Germinal center (tissue), 1 donor: ENCODE measurements around the gene ZNF609.
"Not testable (repeated sequence)": the region's sequence is repeated elsewhere in the genome, so short reads cannot be mapped to it uniquely, and the experiment has no call there.

Experiments
- DNase-seq: peaks from one replicate; pipeline ENCODE4 v3.0.0; 2012; ENCODE audit warnings: mixed read lengths, low spot score

ZNF609 gene

GRCh38 chr15:64622410-64623260 is 162.3 kb downstream of the ZNF609 start:
- peak; percentile 33 for DNase-seq

GRCh38 chr15:64623347-64623996 is 163.1 kb downstream of the ZNF609 start:
- peak; percentile 29 for DNase-seq

- DNase-seq: no peak
Measured at GRCh38 chr15:64624242-64624641, 163.9 kb downstream of the ZNF609 start.

GRCh38 chr15:64629063-64629462 is 168.7 kb downstream of the ZNF609 start:
- DNase-seq: no peak

DNA sequence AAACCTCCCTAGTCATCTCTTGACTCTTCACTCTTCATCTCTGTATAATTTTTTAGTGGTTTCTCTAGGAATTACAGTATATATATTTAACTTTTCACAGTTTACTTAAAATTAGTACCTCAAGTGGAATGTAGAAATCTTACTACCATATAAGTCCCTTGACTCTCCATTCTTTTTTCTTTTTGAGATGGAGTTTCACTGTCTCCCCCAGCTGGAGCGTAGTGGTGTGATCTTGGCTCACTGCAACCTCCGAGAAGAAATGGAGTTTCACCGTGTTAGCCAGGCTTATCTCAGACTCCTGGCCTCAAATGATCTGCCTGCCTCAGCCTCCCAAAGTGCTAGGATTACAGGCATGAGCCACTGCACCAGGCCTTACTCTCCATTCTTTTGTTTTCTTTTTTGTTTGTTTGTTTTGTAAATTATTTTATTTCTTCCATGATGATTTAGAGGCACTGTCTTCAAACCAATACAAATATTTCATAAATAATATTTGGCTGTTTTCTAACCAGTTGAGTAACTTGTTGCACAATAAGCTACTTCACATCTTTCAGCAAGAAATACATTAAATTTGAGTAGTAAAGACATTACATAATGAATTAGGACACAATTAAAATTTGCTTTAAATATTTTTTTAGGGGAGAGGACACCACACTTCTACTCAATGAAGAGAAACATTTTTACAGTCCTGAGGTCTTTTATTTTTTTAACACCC is 170.2 kb downstream of the ZNF609 start:
- DNase-seq: no peak

DNA sequence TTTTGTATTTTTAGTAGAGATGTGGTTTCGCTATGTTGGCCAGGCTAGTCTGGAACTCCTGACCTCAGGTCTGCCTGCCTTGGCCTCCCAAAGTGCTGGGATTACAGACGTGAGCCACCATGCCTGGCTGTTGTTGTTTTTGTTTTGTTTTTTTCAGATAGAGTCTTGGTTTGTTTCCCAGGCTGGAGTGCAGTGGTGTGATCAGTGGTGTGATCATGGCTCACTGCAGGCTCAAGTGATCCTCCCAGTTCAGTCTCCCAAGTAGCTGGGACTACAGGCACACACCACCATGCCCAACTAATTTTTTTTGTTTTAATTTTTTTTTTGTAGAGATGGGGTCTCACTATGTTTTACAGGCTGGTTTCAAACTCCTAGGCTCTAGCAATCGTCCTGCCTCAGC is 172.3 kb downstream of the ZNF609 start:
- DNase-seq: not testable (repeated sequence)

DNA sequence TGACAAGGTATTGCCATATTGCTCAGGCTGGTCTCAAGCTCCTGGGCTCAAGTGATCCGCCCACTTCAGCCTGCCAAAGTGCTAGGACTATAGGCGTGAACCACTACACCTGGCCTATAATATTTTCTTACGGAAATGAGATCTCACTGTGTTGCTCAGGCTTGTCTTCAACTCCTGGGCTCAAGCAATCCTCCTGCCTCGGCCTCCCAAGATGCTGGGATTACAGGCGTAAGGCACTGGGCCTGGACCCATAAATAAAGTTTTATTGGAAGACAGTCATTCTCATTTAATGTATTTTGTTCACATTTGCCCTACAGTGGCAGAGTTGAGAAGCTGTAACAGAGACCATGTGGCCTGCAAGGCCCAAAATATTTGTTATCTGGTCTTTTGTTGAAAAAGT is 173.0 kb downstream of the ZNF609 start:
- DNase-seq: no peak

DNA sequence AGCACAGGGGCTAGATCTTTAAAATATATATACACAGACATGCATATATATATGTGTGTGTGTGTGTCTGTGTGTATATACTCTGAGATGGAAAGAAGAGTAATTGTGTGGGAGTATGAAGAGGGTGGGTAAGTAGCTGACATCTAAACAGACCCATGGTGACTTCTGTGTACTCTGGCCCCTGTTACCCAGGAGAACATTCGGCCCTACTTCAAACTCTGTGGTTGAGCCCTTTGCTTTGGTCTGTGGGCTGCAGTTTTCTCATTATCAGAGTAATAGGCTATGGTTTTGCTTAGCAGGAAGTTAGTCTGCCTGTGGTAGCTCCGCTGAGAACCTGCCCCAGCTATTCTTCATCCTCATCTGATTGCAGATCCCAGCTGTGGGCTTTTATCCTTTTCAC is 173.6 kb downstream of the ZNF609 start:
- no peak for DNase-seq

DNA sequence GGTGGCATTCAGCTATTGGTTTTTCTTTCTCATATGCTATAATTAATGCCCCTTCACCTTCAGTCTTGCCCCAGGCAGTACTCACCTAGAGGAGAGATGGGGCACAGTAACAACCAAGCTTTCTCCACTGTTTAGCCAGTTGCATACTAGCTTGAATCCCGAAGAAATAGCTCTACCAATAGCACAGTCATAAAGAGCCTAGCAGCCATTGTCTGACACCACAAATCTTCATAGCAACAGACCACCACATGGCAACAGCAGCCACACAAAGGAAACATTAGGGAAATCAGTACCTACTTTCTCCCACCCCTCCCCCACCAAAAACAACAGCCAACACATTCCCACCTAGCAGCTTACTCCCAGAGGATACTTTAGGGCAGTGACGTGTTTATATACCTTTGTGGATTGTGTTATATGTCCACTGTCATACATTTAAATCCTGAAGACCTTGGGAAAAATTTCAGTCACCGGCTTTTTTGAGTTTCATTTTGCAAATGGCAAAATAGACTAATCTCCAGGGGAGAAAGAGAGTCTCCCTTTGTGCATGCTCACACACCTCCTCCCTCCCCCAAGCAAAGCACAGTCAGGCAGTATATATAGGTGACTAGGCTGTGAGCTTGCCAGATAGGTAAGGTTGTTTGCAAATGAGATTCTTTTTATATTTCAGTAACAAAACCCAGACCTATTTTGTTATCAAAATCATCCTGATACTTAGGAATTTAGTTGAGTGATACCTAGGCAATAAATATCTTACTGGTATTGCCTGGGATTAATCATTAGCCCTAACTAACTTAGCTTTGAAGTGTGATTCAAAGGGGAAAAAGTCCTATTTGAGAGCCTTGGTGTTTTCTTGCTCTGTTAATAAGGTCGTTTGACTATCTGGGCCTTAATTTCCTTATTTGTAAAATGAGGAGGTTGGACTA is 174.5 kb downstream of the ZNF609 start:
- no peak for DNase-seq

DNA sequence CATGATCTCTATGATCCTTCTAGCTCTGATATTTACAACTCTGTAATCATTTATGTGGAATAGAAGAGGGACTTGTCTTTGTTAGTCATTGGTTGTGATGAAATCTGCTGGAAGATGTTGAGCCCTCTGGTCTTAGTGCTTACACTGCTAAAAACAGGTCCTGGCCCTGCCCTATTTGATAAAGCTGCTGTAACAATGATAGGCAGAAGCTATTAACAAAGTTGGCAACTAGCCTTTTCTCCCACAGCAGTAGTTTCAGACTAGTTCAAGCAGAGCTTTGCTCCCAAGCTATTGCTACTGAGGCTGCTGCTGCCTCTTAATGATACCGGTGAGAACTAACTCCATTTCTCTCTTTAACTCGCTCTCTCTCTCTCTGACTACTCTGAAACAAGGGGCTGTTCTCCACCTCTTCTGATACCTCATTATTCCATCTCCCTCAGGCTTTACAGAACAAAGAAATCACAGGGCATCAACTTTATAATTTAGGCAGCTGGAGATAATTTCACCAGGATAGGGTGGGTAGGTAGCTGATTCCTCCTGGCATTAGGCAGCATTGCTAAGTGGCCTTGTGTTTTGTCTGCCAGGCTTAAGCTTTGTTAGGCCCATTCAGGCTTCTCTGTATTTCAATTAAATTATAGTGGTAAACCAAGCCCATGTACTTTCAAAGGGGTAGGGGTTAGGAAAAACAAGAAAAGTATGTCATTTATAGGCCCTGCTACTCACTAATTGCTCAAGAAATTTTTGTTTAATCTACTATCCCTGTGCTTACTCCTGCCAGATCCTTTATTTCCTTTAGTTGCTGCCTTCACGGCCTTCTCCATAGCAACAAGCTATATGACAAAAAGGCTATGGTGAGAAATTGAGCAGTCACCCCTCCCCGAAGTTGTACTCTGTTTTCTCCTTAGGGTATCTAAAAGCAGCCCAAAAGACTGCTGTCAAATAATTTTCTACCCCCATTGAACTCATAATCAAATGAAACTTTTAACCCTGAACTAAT is 175.4 kb downstream of the ZNF609 start:
- DNase-seq: no peak

DNA sequence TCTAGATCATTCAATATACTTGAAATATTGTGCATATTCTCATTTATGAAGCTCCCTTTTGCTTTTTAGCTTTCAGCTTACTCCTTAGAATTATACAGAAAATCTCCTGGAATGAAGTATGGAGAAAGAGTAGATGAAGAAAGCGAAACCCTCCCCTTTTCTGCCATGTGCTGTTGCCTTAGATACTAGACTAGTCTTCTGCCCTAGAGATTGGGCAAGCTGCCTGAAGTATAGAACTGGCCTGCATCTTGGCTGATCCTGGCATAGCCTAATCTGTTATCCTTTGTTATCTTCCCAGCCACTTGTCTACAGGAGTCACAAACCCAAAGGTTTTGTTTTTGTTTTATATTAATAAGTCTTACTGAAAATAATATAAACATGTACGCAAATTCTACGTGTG is 176.2 kb downstream of the ZNF609 start:
- DNase-seq: no peak

DNA sequence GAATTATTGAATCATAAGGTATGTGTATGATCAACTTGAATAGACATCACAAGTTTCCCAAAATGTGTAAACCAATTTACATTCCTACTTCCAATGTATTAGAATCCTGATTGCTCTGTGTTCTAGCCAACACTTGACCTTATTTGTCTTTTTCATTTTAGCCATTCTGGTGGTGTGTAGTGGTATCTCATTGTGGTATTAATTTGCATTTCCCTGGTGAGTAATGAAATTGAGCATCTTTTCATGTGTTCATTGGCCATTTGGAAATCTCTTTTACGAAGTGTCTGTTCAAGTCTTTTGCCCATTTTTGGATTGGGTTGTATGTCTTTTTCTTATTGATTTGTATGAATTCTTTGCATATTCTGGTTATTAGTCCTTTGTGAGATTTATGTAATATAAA is 177.0 kb downstream of the ZNF609 start:
- no peak for DNase-seq

DNA sequence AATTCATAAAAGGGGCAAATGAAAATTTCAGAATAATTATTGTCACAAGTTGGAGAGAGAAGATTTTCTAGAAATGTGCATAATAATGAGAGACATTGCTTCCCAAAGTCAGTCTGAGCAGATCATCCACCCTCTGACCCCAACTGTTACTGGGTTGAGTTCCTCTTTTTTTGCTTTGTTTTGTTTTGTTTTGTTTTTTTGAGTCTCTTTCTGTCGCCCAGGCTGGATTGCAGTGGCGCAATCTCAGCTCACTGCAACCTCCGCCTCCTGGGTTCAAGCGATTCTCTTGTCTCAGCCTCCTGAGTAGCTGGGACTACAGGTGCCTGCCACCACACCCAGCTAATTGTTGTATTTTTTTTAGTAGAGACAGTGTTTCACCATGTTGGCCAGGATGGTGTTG is 179.4 kb downstream of the ZNF609 start:
- not testable (repeated sequence) for DNase-seq

DNA sequence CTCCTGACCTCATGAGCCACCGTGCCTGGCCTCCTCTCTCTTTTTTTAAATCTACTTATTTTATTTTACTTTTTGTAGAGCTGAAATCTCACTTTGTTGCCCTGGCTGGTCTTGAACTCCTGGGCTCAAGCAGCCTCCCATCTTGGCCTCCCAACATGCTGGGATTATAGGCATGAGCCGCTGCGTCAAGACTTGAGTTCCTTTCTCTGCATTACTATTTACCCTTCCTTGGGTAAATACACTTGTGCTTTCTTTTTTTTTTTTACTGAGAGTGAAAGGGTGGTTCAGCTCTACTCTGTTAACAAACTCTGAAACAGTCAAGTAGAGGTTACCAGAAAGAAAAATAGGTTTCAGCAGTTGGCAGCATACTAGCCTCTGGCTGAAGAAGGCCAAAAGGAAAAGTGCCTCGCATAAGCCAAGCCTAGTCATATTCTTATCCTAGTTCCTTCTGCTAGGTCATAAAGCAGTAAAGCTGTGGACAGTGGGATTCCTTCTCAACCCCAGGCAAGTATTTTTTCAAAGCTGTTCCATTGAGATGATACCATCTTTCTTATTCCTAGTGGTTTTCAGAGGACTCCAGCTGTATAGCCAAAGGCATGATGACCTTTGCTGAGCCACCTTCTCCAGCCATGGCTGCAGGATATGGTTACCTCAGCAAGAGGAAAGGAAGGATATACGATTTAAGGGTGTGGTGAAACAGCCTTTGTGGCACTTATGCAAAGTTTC is 179.9 kb downstream of the ZNF609 start:
- DNase-seq: no peak

DNA sequence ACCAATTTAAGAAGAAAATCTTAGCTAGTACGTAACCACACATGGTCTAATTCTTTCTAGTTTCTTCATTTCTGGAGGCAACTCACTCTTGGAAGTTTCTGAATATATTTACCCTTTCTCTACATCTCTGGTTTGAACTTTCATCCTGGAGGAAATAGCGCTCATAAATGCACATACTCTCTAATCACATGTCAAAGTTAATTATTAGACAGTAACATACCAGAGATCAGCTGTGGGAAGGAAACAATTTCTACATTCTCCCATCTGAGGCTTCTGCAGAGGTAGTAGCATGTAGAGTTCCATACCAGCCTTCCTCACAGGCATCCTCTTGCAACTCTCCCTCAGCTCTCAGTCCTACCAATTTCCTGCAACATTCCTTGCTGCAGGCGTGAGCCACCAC is 182.5 kb downstream of the ZNF609 start:
- DNase-seq: no peak

GRCh38 chr15:64643685-64644084 is 183.3 kb downstream of the ZNF609 start:
- DNase-seq: no peak

DNA sequence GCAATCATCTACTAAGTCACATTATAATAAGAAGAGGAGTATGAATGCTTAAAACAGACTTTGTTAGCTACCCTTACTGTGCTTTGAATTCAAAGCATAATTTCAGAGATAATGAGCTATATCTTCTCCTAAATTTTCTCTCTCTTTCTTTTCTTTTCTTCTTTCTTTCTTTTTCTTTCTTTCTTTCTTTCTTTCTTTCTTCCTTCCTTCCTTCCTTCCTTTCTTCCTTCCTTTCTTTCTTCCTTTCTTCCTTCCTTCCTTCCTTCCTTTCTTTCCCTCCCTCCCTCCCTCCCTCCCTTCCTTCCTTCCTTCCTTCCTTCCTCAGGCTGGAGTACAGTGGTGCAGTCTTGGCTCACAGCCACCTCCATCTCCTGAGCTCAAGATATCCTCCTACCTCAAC is 184.4 kb downstream of the ZNF609 start:
- not testable (repeated sequence) for DNase-seq

GRCh38 chr15:64645995-64646394 is 185.6 kb downstream of the ZNF609 start:
- no peak for DNase-seq

DNA sequence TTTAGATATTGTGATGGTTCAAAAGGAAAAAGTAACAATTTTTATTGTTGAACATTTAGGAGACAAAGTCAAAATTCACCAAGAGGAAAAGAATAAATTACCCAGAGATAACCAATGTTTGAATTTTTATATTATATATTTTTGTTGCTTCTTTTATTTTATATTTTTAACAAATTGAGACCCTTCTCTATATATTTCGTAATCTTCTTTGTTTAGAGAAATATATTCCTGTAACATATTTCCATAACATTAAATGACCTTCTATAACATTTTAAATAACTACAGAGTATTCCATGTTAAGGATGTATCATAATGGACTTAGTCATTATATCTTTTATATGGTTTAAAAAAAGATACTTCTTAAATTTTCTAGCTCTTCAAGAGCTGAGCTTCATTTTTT is 187.0 kb downstream of the ZNF609 start:
- DNase-seq: no peak

GRCh38 chr15:64650552-64650951 is 190.2 kb downstream of the ZNF609 start:
- no peak for DNase-seq
